ENCODE results near the gene CSNK2A1. TPM values are rescaled to one million over a fixed set of nuclear protein-coding genes. Genes with fewer than 3 reads are reported as not detected.
"Not testable (repeated sequence)": the region's sequence is repeated elsewhere in the genome, so short reads cannot be mapped to it uniquely, and the experiment has no call there.

The CSNK2A1 gene
- polyA plus RNA-seq, 1 experiment: 136 TPM

GRCh38 chr20:479487-479886 is 64.1 kb downstream of the CSNK2A1 start:
- Histone ChIP-seq H3K27me3 (ENCODE audit: control insufficient read depth, insufficient read depth, low read length) (no peaks in the 10 kb centered on the region), H3K27ac (ENCODE audit: low read depth, low read length) (no peak overlapping the region), H3K4me3 (ENCODE audit: low read depth, low read length) (no peak overlapping the region), H3K9me3 (ENCODE audit: control insufficient read depth, insufficient read depth, low read length) (no peaks in the 10 kb centered on the region)
- ChIA-PET CTCF (interaction anchor here (0.6 to 5.0 kb wide), 9 partner anchors 8 to 166 kb away, joined by 3 to 59 read pairs (median 5); no protein-coding TSS in a partner anchor), POLR2A (no interaction called here)
- DNase-seq (ENCODE audit: low read depth, low spot score): no peak
- no peak for TF ChIP-seq CTCF (IDR thresholded peaks at IDR 0.05; ENCODE audit: low read depth, low read length)

GRCh38 chr20:478949-479429 is 64.6 kb downstream of the CSNK2A1 start:
- H3K27ac ChIP-seq (ENCODE audit: low read depth, low read length): peak overlapping the region; percentile 86
- DNase-seq (ENCODE audit: low read depth, low spot score): peak; percentile 42
- peak; percentile 63 for TF ChIP-seq CTCF (IDR thresholded peaks at IDR 0.05; ENCODE audit: low read depth, low read length)
- no peaks in the 10 kb centered on the region for H3K9me3 ChIP-seq (ENCODE audit: control insufficient read depth, insufficient read depth, low read length)
- CTCF ChIA-PET: interaction anchor here (0.6 to 5.0 kb wide), 17 partner anchors 9 to 167 kb away, joined by 3 to 59 read pairs (median 5); no protein-coding TSS in a partner anchor
- H3K4me3 ChIP-seq (ENCODE audit: low read depth, low read length): no peak overlapping the region
- no peaks in the 10 kb centered on the region for H3K27me3 ChIP-seq (ENCODE audit: control insufficient read depth, insufficient read depth, low read length)
- POLR2A ChIA-PET: interaction anchor here (0.6 to 0.8 kb wide), 2 partner anchors 19 to 99 kb away, joined by 3 to 4 read pairs; partner anchors contain the start of gene TRIB3

GRCh38 chr20:478010-478948 is 65.3 kb downstream of the CSNK2A1 start:
- Histone ChIP-seq H3K9me3 (ENCODE audit: control insufficient read depth, insufficient read depth, low read length) (no peaks in the 10 kb centered on the region), H3K27ac (ENCODE audit: low read depth, low read length) (peak overlapping the region; percentile 86), H3K27me3 (ENCODE audit: control insufficient read depth, insufficient read depth, low read length) (no peaks in the 10 kb centered on the region), H3K4me3 (ENCODE audit: low read depth, low read length) (no peak overlapping the region)
- ChIA-PET CTCF (interaction anchor here (0.7 to 5.0 kb wide), 20 partner anchors 9 to 455 kb away, joined by 3 to 59 read pairs (median 4); no protein-coding TSS in a partner anchor), POLR2A (interaction anchor here (0.6 to 0.8 kb wide), 3 partner anchors 18 to 120 kb away, joined by 3 to 5 read pairs (median 4); partner anchors contain the start of gene TRIB3)
- peak; percentile 67 for DNase-seq (ENCODE audit: low read depth, low spot score)
- TF ChIP-seq CTCF (IDR thresholded peaks at IDR 0.05; ENCODE audit: low read depth, low read length): no peak

- POLR2A ChIA-PET; H3K27me3 ChIP-seq (ENCODE audit: control insufficient read depth, insufficient read depth, low read length); H3K9me3 ChIP-seq (ENCODE audit: control insufficient read depth, insufficient read depth, low read length); H3K4me3 ChIP-seq (ENCODE audit: low read depth, low read length); DNase-seq (ENCODE audit: low read depth, low spot score); H3K27ac ChIP-seq (ENCODE audit: low read depth, low read length): not testable (repeated sequence)
- CTCF ChIA-PET: interaction anchor here (1.0 to 5.0 kb wide), 2 partner anchors 16 to 123 kb away, joined by 3 to 59 read pairs; no protein-coding TSS in a partner anchor
Measured at GRCh38 chr20:476561-477249, 66.9 kb downstream of the CSNK2A1 start.

All from AG04450 (cell line).